GM23338 (cell line): ENCODE results near the gene VPS54. TPM values are rescaled to one million over a fixed set of nuclear protein-coding genes. Genes with fewer than 3 reads are reported as not detected.

ENCODE experiments used
- CREB1 ChIP-seq: fragments of 250-450 bp; sonication (Bioruptor Pico); IDR thresholded peaks from 2 replicates; pipeline ENCODE4 v1.5.0; 2020; ENCODE audit warnings: low read depth, mild to moderate bottlenecking, moderate library complexity
- EZH2 ChIP-seq: fragments of 200-600 bp; sonication (generic); IDR thresholded peaks from one replicate; pipeline ENCODE4 v1.8.0; 2017; ENCODE audit warnings: antibody characterized with exemption, mild to moderate bottlenecking, low read depth; ENCODE audit not compliant: unreplicated experiment
- EZH2phosphoT487 ChIP-seq: fragments of 200-600 bp; sonication (generic); IDR thresholded peaks from one replicate; pipeline ENCODE4 v1.8.1; 2018; ENCODE audit warnings: antibody characterized with exemption; ENCODE audit not compliant: unreplicated experiment
- JUNB ChIP-seq: IDR thresholded peaks from one replicate; pipeline ENCODE4 v1.6.1; 2016; ENCODE audit warnings: antibody characterized with exemption; ENCODE audit not compliant: unreplicated experiment
- NANOG ChIP-seq: IDR thresholded peaks from 2 replicates; pipeline ENCODE4 v1.6.1; 2016; ENCODE audit warnings: antibody characterized with exemption, borderline replicate concordance
- POLR2AphosphoS5 ChIP-seq: IDR thresholded peaks from 2 replicates; pipeline ENCODE4 v1.6.1; 2016; ENCODE audit warnings: antibody characterized with exemption, low read depth
- STAT1 ChIP-seq: IDR thresholded peaks from one replicate; pipeline ENCODE4 v1.6.1; 2016; ENCODE audit warnings: antibody characterized with exemption; ENCODE audit not compliant: unreplicated experiment
- ZNF114 ChIP-seq: fragments of 250-450 bp; sonication (Bioruptor Pico); IDR thresholded peaks from 2 replicates; pipeline ENCODE4 v1.5.0; 2020; ENCODE audit warnings: mild to moderate bottlenecking, moderate library complexity
- ZNF331 ChIP-seq: fragments of 250-450 bp; sonication (Bioruptor Pico); IDR thresholded peaks from 2 replicates; pipeline ENCODE4 v1.5.0; 2020; ENCODE audit warnings: low read depth, mild to moderate bottlenecking, moderate library complexity
- polyA plus RNA-seq: library from polyadenylated mRNA; unstranded; fragments of >200 nt; fragmentation: Nextera tagmentation; extraction: Ambion mirVana; gene quantifications from 2 replicates; pipeline ENCODE4 v1.2.1, GENCODE V29; 2016
- total RNA-seq: library from RNA; depleted of rRNA; stranded (reverse); fragments of >200 nt; shearing (Covaris generic); gene quantifications from 2 replicates; pipeline ENCODE4 v1.2.3, GENCODE V29; 2014
- TF ChIP-seq, protein P1 (sequence below): fragments of 250-450 bp; sonication (Bioruptor Pico); IDR thresholded peaks from 2 replicates; pipeline ENCODE4 v1.5.0; 2020; ENCODE audit warnings: mild to moderate bottlenecking, moderate library complexity
- TF ChIP-seq, protein P2 (sequence below), 2 experiments: fragments of 200-600 bp in 1 of 2; sonication (generic) in 1 of 2; conservative IDR thresholded peaks; 2 replicates each; pipeline versions ENCODE4 v1.5.1 to v1.6.1; 2016 to 2017; ENCODE audit warnings: antibody characterized with exemption in 2 of 2, low read depth in 2 of 2, mild to moderate bottlenecking in 2 of 2, moderate library complexity in 1 of 2
- TF ChIP-seq, protein P3 (sequence below): IDR thresholded peaks from 2 replicates; pipeline ENCODE4 v1.6.1; 2016; ENCODE audit warnings: antibody characterized with exemption

Gene VPS54
- total and polyA plus RNA-seq, 2 experiments from 2014 or later, result 6.6 to 17.0 TPM

DNA sequence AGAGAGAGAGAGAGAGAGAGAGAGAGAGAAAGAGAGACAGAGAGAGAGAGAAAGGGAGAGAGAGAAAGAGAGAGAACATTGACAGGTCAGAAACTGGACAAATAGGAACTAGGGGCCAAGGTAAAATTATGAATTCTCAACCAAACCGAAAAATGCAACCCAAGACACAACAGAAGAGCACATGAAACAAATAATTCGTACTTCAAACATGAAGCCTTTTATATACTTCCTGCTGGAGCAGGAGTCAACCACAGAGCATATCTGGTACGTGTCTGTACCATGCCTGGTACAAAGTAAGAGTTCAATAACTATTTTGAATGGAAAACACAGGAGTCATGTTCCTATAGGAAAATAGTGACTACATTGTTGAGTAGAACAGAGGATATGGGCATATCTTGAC lies 6.5 kb upstream of the VPS54 start (continued):
- TF ChIP-seq, protein P1, sequence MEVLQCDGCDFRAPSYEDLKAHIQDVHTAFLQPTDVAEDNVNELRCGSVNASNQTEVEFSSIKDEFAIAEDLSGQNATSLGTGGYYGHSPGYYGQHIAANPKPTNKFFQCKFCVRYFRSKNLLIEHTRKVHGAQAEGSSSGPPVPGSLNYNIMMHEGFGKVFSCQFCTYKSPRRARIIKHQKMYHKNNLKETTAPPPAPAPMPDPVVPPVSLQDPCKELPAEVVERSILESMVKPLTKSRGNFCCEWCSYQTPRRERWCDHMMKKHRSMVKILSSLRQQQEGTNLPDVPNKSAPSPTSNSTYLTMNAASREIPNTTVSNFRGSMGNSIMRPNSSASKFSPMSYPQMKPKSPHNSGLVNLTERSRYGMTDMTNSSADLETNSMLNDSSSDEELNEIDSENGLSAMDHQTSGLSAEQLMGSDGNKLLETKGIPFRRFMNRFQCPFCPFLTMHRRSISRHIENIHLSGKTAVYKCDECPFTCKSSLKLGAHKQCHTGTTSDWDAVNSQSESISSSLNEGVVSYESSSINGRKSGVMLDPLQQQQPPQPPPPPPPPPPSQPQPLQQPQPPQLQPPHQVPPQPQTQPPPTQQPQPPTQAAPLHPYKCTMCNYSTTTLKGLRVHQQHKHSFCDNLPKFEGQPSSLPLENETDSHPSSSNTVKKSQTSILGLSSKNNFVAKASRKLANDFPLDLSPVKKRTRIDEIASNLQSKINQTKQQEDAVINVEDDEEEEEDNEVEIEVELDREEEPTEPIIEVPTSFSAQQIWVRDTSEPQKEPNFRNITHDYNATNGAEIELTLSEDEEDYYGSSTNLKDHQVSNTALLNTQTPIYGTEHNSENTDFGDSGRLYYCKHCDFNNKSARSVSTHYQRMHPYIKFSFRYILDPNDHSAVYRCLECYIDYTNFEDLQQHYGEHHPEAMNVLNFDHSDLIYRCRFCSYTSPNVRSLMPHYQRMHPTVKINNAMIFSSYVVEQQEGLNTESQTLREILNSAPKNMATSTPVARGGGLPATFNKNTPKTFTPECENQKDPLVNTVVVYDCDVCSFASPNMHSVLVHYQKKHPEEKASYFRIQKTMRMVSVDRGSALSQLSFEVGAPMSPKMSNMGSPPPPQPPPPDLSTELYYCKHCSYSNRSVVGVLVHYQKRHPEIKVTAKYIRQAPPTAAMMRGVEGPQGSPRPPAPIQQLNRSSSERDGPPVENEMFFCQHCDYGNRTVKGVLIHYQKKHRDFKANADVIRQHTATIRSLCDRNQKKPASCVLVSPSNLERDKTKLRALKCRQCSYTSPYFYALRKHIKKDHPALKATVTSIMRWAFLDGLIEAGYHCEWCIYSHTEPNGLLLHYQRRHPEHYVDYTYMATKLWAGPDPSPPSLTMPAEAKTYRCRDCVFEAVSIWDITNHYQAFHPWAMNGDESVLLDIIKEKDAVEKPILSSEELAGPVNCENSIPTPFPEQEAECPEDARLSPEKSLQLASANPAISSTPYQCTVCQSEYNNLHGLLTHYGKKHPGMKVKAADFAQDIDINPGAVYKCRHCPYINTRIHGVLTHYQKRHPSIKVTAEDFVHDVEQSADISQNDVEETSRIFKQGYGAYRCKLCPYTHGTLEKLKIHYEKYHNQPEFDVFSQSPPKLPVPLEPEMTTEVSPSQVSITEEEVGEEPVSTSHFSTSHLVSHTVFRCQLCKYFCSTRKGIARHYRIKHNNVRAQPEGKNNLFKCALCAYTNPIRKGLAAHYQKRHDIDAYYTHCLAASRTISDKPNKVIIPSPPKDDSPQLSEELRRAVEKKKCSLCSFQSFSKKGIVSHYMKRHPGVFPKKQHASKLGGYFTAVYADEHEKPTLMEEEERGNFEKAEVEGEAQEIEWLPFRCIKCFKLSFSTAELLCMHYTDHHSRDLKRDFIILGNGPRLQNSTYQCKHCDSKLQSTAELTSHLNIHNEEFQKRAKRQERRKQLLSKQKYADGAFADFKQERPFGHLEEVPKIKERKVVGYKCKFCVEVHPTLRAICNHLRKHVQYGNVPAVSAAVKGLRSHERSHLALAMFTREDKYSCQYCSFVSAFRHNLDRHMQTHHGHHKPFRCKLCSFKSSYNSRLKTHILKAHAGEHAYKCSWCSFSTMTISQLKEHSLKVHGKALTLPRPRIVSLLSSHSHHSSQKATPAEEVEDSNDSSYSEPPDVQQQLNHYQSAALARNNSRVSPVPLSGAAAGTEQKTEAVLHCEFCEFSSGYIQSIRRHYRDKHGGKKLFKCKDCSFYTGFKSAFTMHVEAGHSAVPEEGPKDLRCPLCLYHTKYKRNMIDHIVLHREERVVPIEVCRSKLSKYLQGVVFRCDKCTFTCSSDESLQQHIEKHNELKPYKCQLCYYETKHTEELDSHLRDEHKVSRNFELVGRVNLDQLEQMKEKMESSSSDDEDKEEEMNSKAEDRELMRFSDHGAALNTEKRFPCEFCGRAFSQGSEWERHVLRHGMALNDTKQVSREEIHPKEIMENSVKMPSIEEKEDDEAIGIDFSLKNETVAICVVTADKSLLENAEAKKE (CRISPR knock-in tag), result no peak
- TF ChIP-seq, protein P2, sequence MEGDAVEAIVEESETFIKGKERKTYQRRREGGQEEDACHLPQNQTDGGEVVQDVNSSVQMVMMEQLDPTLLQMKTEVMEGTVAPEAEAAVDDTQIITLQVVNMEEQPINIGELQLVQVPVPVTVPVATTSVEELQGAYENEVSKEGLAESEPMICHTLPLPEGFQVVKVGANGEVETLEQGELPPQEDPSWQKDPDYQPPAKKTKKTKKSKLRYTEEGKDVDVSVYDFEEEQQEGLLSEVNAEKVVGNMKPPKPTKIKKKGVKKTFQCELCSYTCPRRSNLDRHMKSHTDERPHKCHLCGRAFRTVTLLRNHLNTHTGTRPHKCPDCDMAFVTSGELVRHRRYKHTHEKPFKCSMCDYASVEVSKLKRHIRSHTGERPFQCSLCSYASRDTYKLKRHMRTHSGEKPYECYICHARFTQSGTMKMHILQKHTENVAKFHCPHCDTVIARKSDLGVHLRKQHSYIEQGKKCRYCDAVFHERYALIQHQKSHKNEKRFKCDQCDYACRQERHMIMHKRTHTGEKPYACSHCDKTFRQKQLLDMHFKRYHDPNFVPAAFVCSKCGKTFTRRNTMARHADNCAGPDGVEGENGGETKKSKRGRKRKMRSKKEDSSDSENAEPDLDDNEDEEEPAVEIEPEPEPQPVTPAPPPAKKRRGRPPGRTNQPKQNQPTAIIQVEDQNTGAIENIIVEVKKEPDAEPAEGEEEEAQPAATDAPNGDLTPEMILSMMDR (conservative IDR thresholded peaks at IDR 0.05; ENCODE audit: low read depth in 2 of 2), result no peak
- TF ChIP-seq ZNF114 (CRISPR knock-in tag), result no peak
- TF ChIP-seq, protein P3, sequence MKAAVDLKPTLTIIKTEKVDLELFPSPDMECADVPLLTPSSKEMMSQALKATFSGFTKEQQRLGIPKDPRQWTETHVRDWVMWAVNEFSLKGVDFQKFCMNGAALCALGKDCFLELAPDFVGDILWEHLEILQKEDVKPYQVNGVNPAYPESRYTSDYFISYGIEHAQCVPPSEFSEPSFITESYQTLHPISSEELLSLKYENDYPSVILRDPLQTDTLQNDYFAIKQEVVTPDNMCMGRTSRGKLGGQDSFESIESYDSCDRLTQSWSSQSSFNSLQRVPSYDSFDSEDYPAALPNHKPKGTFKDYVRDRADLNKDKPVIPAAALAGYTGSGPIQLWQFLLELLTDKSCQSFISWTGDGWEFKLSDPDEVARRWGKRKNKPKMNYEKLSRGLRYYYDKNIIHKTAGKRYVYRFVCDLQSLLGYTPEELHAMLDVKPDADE, result no peak
- TF ChIP-seq CREB1, result no peak
- TF ChIP-seq JUNB, result no peak
- TF ChIP-seq EZH2, result no peak
- no peak for TF ChIP-seq NANOG
- TF ChIP-seq ZNF331 (CRISPR knock-in tag), result no peak
- TF ChIP-seq STAT1, result no peak
- no peak for TF ChIP-seq POLR2AphosphoS5
- no peak for TF ChIP-seq EZH2phosphoT487
